H9 (cell line): ENCODE data around the gene STXBP6. TPM values are rescaled to one million over a fixed set of nuclear protein-coding genes. Genes with fewer than 3 reads are reported as not detected.

ENCODE experiments used
- DNase-seq: peaks from one replicate; pipeline ENCODE4 v3.0.0-alpha.2; 2017
- H2AFZ ChIP-seq: one replicate; pipeline ENCODE4 v1.6.1; 2013; ENCODE audit warnings: mild to moderate bottlenecking, low read length, control low read depth, moderate library complexity
- H2AK5ac ChIP-seq: 2 replicates; pipeline ENCODE4 v1.6.1; 2013; ENCODE audit warnings: low read length, control low read depth, mixed read lengths; ENCODE audit not compliant: insufficient read length
- H2BK120ac ChIP-seq: one replicate; pipeline ENCODE4 v1.6.1; 2013; ENCODE audit warnings: low read depth, mild to moderate bottlenecking, low read length, control low read depth, inconsistent platforms; ENCODE audit not compliant: poor library complexity, severe bottlenecking
- H2BK12ac ChIP-seq: 2 replicates; pipeline ENCODE4 v1.6.1; 2013; ENCODE audit warnings: low read length, control low read depth, mixed read lengths, low read depth; ENCODE audit not compliant: insufficient read length
- H2BK15ac ChIP-seq: 2 replicates; pipeline ENCODE4 v1.6.1; 2013; ENCODE audit warnings: low read depth, low read length, control low read depth
- H2BK20ac ChIP-seq: one replicate; pipeline ENCODE4 v1.6.1; 2013; ENCODE audit warnings: low read depth, mild to moderate bottlenecking, low read length, control low read depth, inconsistent platforms; ENCODE audit not compliant: poor library complexity, severe bottlenecking
- H2BK5ac ChIP-seq: 2 replicates; pipeline ENCODE4 v1.6.1; 2013; ENCODE audit warnings: low read length, control low read depth, mixed read lengths; ENCODE audit not compliant: insufficient read length
- H3K14ac ChIP-seq: 2 replicates; pipeline ENCODE4 v1.6.1; 2013; ENCODE audit warnings: low read length, control low read depth; ENCODE audit not compliant: insufficient read depth
- H3K18ac ChIP-seq: 2 replicates; pipeline ENCODE4 v1.6.1; 2013; ENCODE audit warnings: low read depth, mild to moderate bottlenecking, mixed read lengths, low read length, control low read depth; ENCODE audit not compliant: insufficient read length
- H3K23ac ChIP-seq: 2 replicates; pipeline ENCODE4 v1.6.1; 2013; ENCODE audit warnings: low read length, control low read depth, mixed read lengths, low read depth; ENCODE audit not compliant: insufficient read length
- H3K23me2 ChIP-seq: 2 replicates; pipeline ENCODE4 v1.6.1; 2013; ENCODE audit warnings: low read depth, mild to moderate bottlenecking, mixed read lengths, low read length, control low read depth; ENCODE audit not compliant: insufficient read length, poor library complexity, severe bottlenecking
- H3K27ac ChIP-seq: 2 replicates; pipeline ENCODE4 v1.5.1; 2013; ENCODE audit warnings: low read length, control low read depth, mixed read lengths, low read depth; ENCODE audit not compliant: insufficient read length
- H3K27me3 ChIP-seq: 2 replicates; pipeline ENCODE4 v1.6.1; 2013; ENCODE audit warnings: low read length, control low read depth, inconsistent platforms; ENCODE audit not compliant: insufficient read depth
- H3K4ac ChIP-seq: 2 replicates; pipeline ENCODE4 v1.6.1; 2013; ENCODE audit warnings: low read depth, mild to moderate bottlenecking, control low read depth, inconsistent platforms, low read length, moderate library complexity
- H3K4me1 ChIP-seq: 2 replicates; pipeline ENCODE4 v1.6.1; 2013; ENCODE audit warnings: low read length, control low read depth, inconsistent platforms; ENCODE audit not compliant: insufficient read depth
- H3K4me2 ChIP-seq: 2 replicates; pipeline ENCODE4 v1.6.1; 2013; ENCODE audit warnings: low read length, control low read depth, mixed read lengths; ENCODE audit not compliant: insufficient read length, insufficient read depth
- H3K56ac ChIP-seq: 2 replicates; pipeline ENCODE4 v1.6.1; 2013; ENCODE audit warnings: low read depth, mild to moderate bottlenecking, mixed read lengths, low read length, control low read depth; ENCODE audit not compliant: insufficient read length
- H3K79me1 ChIP-seq: 2 replicates; pipeline ENCODE4 v1.6.1; 2013; ENCODE audit warnings: low read depth, mild to moderate bottlenecking, moderate library complexity, low read length, control low read depth, inconsistent platforms; ENCODE audit not compliant: insufficient read depth, poor library complexity, severe bottlenecking
- H3K79me2 ChIP-seq: 2 replicates; pipeline ENCODE4 v1.6.1; 2013; ENCODE audit warnings: low read length, control low read depth, inconsistent platforms; ENCODE audit not compliant: insufficient read depth
- H3K9ac ChIP-seq: 2 replicates; pipeline ENCODE4 v1.6.1; 2013; ENCODE audit warnings: low read length, control low read depth, mixed read lengths; ENCODE audit not compliant: insufficient read length; ENCODE audit errors: extremely low read depth
- H3K9me3 ChIP-seq: one replicate; pipeline ENCODE4 v1.6.1; 2013; ENCODE audit warnings: low read depth, low read length, inconsistent platforms; ENCODE audit not compliant: control insufficient read depth
- H3T11ph ChIP-seq: one replicate; pipeline ENCODE4 v1.6.1; 2013; ENCODE audit warnings: mild to moderate bottlenecking, low read length, control low read depth, inconsistent platforms
- H4K20me1 ChIP-seq: one replicate; pipeline ENCODE4 v1.6.1; 2013; ENCODE audit not compliant: control insufficient read depth, insufficient read length, insufficient read depth
- H4K5ac ChIP-seq: 2 replicates; pipeline ENCODE4 v1.6.1; 2013; ENCODE audit warnings: low read depth, mild to moderate bottlenecking, mixed read lengths, low read length, control low read depth; ENCODE audit not compliant: insufficient read length
- H4K8ac ChIP-seq: replicated peaks from 2 replicates; pipeline ENCODE4 v1.6.1; 2013; ENCODE audit warnings: low read length, control low read depth, mixed read lengths, low read depth; ENCODE audit not compliant: insufficient read length
- H4K91ac ChIP-seq: 2 replicates; pipeline ENCODE4 v1.6.1; 2013; ENCODE audit warnings: low read depth, mild to moderate bottlenecking, moderate library complexity, mixed read lengths, low read length, control low read depth; ENCODE audit not compliant: insufficient read length
- H3K27ac Mint-ChIP-seq, 3 experiments: 2 replicates in 2 of 3; 3 replicates in 1 of 3; pipeline ENCODE4 v1.8.0; 2020 to 2021; ENCODE audit warnings: mixed read lengths in 3 of 3, mild to moderate bottlenecking in 1 of 3, moderate library complexity in 1 of 3
- H3K27me3 Mint-ChIP-seq: 2 replicates; pipeline ENCODE4 v1.8.0; 2021; ENCODE audit warnings: low read depth, mild to moderate bottlenecking, moderate library complexity, mixed read lengths
- H3K36me3 Mint-ChIP-seq, 3 experiments: 2 replicates in 2 of 3; 3 replicates in 1 of 3; pipeline ENCODE4 v1.8.0; 2020 to 2021; ENCODE audit warnings: low read depth in 3 of 3, mixed read lengths in 3 of 3; ENCODE audit not compliant: insufficient read depth in 1 of 3
- H3K4me1 Mint-ChIP-seq, 2 experiments: 2 replicates each; pipeline ENCODE4 v1.8.0; 2020; ENCODE audit warnings: mixed read lengths in 2 of 2
- H3K4me3 Mint-ChIP-seq, 2 experiments: 2 replicates in 1 of 2; 3 replicates in 1 of 2; pipeline ENCODE4 v1.8.0; 2020 to 2021; ENCODE audit warnings: mild to moderate bottlenecking in 2 of 2, mixed read lengths in 2 of 2, moderate library complexity in 1 of 2
- H3K9me3 Mint-ChIP-seq, 2 experiments: 2 replicates in 1 of 2; 3 replicates in 1 of 2; pipeline ENCODE4 v1.8.0; 2020; ENCODE audit warnings: mild to moderate bottlenecking in 2 of 2, mixed read lengths in 2 of 2, moderate library complexity in 1 of 2
- WGBS: extraction: QIAGEN DNeasy Blood & Tissue Kit; methylation state at CpG from one replicate; pipeline ENCODE4 v1.1.7; 2013; ENCODE audit warnings: missing lambda C conversion rate, low lambda C conversion rate, mixed read lengths; ENCODE audit not compliant: insufficient read length; ENCODE audit errors: extremely low coverage; 5-methylcytosine and 5-hydroxymethylcytosine counted together
- total RNA-seq: library from RNA; stranded (reverse); gene quantifications from 2 replicates; pipeline ENCODE4 v1.2.1, GENCODE V29; 2021
- TF ChIP-seq, protein P1 (sequence below): fragments of 200-600 bp; sonication (generic); conservative IDR thresholded peaks from 3 replicates; pipeline ENCODE4 v1.8.0; 2021; ENCODE audit warnings: antibody characterized with exemption, mild to moderate bottlenecking

The STXBP6 gene
- total RNA-seq, 1 experiment from 2014 or later, result 3.6 TPM

DNA sequence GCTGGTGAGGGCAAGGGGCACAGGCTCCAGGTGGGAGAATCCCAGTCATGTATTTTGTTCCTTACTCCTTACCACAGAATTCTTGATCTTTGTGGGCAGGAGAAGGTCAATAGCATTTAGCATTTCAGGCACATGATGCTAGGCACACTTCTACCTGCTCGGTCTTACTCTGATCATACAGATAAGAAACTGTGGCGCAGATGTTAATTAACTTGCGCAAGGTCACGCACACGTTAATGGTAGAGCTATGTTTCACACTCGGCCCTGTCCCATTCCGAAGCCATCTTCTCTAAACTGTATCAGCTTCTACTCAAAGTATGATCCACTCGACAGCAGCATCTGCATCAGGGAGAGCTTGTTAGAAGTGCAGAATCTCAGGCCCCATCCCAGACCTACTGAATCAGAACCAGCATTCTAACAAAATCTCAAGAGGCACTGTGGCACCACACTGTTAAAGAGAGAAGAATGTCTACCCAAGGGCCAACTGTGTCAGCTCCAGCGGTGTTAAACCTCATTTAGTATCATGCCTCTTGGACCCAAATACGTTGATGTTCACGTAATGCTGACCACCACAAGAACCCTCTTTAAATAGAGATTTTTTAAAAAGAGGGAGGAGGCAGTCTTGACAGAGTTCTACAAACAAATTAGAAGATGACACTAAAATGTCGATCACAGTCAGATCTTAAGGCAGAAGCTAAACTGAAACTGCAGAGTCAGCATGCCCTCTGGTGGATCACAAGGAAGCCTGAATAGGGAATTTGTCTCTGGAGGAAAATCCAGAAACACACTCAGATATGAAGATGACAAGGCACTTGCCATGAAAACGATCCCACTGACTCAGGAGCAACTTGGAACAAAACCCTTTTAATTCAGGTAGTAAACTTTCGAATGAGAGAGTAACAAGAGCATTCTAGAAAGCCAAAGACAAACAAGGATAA is 7.3 kb downstream of the STXBP6 start:
- Histone ChIP-seq H4K91ac (no peak overlapping the region), H3T11ph (no peak overlapping the region), H3K4me1 (peaks cover 1% of the 10 kb centered on the region; the same call in 1 of the 2 replicates), H4K8ac (no peak overlapping the region), H2BK5ac (no peak overlapping the region), H4K20me1 (no peaks in the 10 kb centered on the region), H2BK20ac (no peak overlapping the region), H3K79me2 (no peaks in the 10 kb centered on the region), H3K27me3 (no peaks in the 10 kb centered on the region; the same call in 1 of the 2 replicates), H3K23ac (no peak overlapping the region), H3K56ac (no peak overlapping the region), H3K23me2 (no peaks in the 10 kb centered on the region), H2BK15ac (no peak overlapping the region), H3K14ac (no peak overlapping the region), H4K5ac (no peak overlapping the region), H2BK12ac (no peak overlapping the region), H2AK5ac (no peak overlapping the region), H3K9ac (no peak overlapping the region), H3K4ac (no peak overlapping the region), H3K79me1 (no peaks in the 10 kb centered on the region), H3K9me3 (no peaks in the 10 kb centered on the region), H2BK120ac (no peak overlapping the region), H3K4me2 (no peak overlapping the region), H3K27ac (no peak overlapping the region), H2AFZ (no peak overlapping the region), H3K18ac (no peak overlapping the region)
- no peak for DNase-seq
- H3K27ac Mint-ChIP-seq, result no peak overlapping the region
- TF ChIP-seq, protein P1, sequence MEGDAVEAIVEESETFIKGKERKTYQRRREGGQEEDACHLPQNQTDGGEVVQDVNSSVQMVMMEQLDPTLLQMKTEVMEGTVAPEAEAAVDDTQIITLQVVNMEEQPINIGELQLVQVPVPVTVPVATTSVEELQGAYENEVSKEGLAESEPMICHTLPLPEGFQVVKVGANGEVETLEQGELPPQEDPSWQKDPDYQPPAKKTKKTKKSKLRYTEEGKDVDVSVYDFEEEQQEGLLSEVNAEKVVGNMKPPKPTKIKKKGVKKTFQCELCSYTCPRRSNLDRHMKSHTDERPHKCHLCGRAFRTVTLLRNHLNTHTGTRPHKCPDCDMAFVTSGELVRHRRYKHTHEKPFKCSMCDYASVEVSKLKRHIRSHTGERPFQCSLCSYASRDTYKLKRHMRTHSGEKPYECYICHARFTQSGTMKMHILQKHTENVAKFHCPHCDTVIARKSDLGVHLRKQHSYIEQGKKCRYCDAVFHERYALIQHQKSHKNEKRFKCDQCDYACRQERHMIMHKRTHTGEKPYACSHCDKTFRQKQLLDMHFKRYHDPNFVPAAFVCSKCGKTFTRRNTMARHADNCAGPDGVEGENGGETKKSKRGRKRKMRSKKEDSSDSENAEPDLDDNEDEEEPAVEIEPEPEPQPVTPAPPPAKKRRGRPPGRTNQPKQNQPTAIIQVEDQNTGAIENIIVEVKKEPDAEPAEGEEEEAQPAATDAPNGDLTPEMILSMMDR, result peak; percentile 77
- no CpG with 5 or more reads among the region's 14 CpGs for WGBS
- peaks cover 6 to 13% of the 10 kb centered on the region in 2 experiments for H3K4me1 Mint-ChIP-seq
- H3K9me3 Mint-ChIP-seq, result no peaks in the 10 kb centered on the region
- peaks cover 13% of the 10 kb centered on the region for H3K27me3 Mint-ChIP-seq
- no peak overlapping the region for H3K4me3 Mint-ChIP-seq
- no peaks in the 10 kb centered on the region; a peak in 1 of 7 replicates for H3K36me3 Mint-ChIP-seq
